H9 (cell line): Measurements from ENCODE around the gene FUCA1. TPM values are rescaled to one million over a fixed set of nuclear protein-coding genes. Genes with fewer than 3 reads are reported as not detected.

ENCODE experiments used
- DNase-seq: peaks from one replicate; pipeline ENCODE4 v3.0.0-alpha.2; 2017
- H2AFZ ChIP-seq: one replicate; pipeline ENCODE4 v1.6.1; 2013; ENCODE audit warnings: mild to moderate bottlenecking, low read length, control low read depth, moderate library complexity
- H2AK5ac ChIP-seq: 2 replicates; pipeline ENCODE4 v1.6.1; 2013; ENCODE audit warnings: low read length, control low read depth, mixed read lengths; ENCODE audit not compliant: insufficient read length
- H2BK120ac ChIP-seq: one replicate; pipeline ENCODE4 v1.6.1; 2013; ENCODE audit warnings: low read depth, mild to moderate bottlenecking, low read length, control low read depth, inconsistent platforms; ENCODE audit not compliant: poor library complexity, severe bottlenecking
- H2BK12ac ChIP-seq: 2 replicates; pipeline ENCODE4 v1.6.1; 2013; ENCODE audit warnings: low read length, control low read depth, mixed read lengths, low read depth; ENCODE audit not compliant: insufficient read length
- H2BK15ac ChIP-seq: 2 replicates; pipeline ENCODE4 v1.6.1; 2013; ENCODE audit warnings: low read depth, low read length, control low read depth
- H2BK20ac ChIP-seq: one replicate; pipeline ENCODE4 v1.6.1; 2013; ENCODE audit warnings: low read depth, mild to moderate bottlenecking, low read length, control low read depth, inconsistent platforms; ENCODE audit not compliant: poor library complexity, severe bottlenecking
- H2BK5ac ChIP-seq: 2 replicates; pipeline ENCODE4 v1.6.1; 2013; ENCODE audit warnings: low read length, control low read depth, mixed read lengths; ENCODE audit not compliant: insufficient read length
- H3K14ac ChIP-seq: 2 replicates; pipeline ENCODE4 v1.6.1; 2013; ENCODE audit warnings: low read length, control low read depth; ENCODE audit not compliant: insufficient read depth
- H3K18ac ChIP-seq: 2 replicates; pipeline ENCODE4 v1.6.1; 2013; ENCODE audit warnings: low read depth, mild to moderate bottlenecking, mixed read lengths, low read length, control low read depth; ENCODE audit not compliant: insufficient read length
- H3K23ac ChIP-seq: 2 replicates; pipeline ENCODE4 v1.6.1; 2013; ENCODE audit warnings: low read length, control low read depth, mixed read lengths, low read depth; ENCODE audit not compliant: insufficient read length
- H3K23me2 ChIP-seq: 2 replicates; pipeline ENCODE4 v1.6.1; 2013; ENCODE audit warnings: low read depth, mild to moderate bottlenecking, mixed read lengths, low read length, control low read depth; ENCODE audit not compliant: insufficient read length, poor library complexity, severe bottlenecking
- H3K27ac ChIP-seq: 2 replicates; pipeline ENCODE4 v1.5.1; 2013; ENCODE audit warnings: low read length, control low read depth, mixed read lengths, low read depth; ENCODE audit not compliant: insufficient read length
- H3K27me3 ChIP-seq: 2 replicates; pipeline ENCODE4 v1.6.1; 2013; ENCODE audit warnings: low read length, control low read depth, inconsistent platforms; ENCODE audit not compliant: insufficient read depth
- H3K4ac ChIP-seq: 2 replicates; pipeline ENCODE4 v1.6.1; 2013; ENCODE audit warnings: low read depth, mild to moderate bottlenecking, control low read depth, inconsistent platforms, low read length, moderate library complexity
- H3K4me1 ChIP-seq: 2 replicates; pipeline ENCODE4 v1.6.1; 2013; ENCODE audit warnings: low read length, control low read depth, inconsistent platforms; ENCODE audit not compliant: insufficient read depth
- H3K4me2 ChIP-seq: 2 replicates; pipeline ENCODE4 v1.6.1; 2013; ENCODE audit warnings: low read length, control low read depth, mixed read lengths; ENCODE audit not compliant: insufficient read length, insufficient read depth
- H3K56ac ChIP-seq: 2 replicates; pipeline ENCODE4 v1.6.1; 2013; ENCODE audit warnings: low read depth, mild to moderate bottlenecking, mixed read lengths, low read length, control low read depth; ENCODE audit not compliant: insufficient read length
- H3K79me1 ChIP-seq: 2 replicates; pipeline ENCODE4 v1.6.1; 2013; ENCODE audit warnings: low read depth, mild to moderate bottlenecking, moderate library complexity, low read length, control low read depth, inconsistent platforms; ENCODE audit not compliant: insufficient read depth, poor library complexity, severe bottlenecking
- H3K79me2 ChIP-seq: 2 replicates; pipeline ENCODE4 v1.6.1; 2013; ENCODE audit warnings: low read length, control low read depth, inconsistent platforms; ENCODE audit not compliant: insufficient read depth
- H3K9ac ChIP-seq: 2 replicates; pipeline ENCODE4 v1.6.1; 2013; ENCODE audit warnings: low read length, control low read depth, mixed read lengths; ENCODE audit not compliant: insufficient read length; ENCODE audit errors: extremely low read depth
- H3K9me3 ChIP-seq: one replicate; pipeline ENCODE4 v1.6.1; 2013; ENCODE audit warnings: low read depth, low read length, inconsistent platforms; ENCODE audit not compliant: control insufficient read depth
- H3T11ph ChIP-seq: one replicate; pipeline ENCODE4 v1.6.1; 2013; ENCODE audit warnings: mild to moderate bottlenecking, low read length, control low read depth, inconsistent platforms
- H4K20me1 ChIP-seq: one replicate; pipeline ENCODE4 v1.6.1; 2013; ENCODE audit not compliant: control insufficient read depth, insufficient read length, insufficient read depth
- H4K5ac ChIP-seq: 2 replicates; pipeline ENCODE4 v1.6.1; 2013; ENCODE audit warnings: low read depth, mild to moderate bottlenecking, mixed read lengths, low read length, control low read depth; ENCODE audit not compliant: insufficient read length
- H4K8ac ChIP-seq: replicated peaks from 2 replicates; pipeline ENCODE4 v1.6.1; 2013; ENCODE audit warnings: low read length, control low read depth, mixed read lengths, low read depth; ENCODE audit not compliant: insufficient read length
- H4K91ac ChIP-seq: 2 replicates; pipeline ENCODE4 v1.6.1; 2013; ENCODE audit warnings: low read depth, mild to moderate bottlenecking, moderate library complexity, mixed read lengths, low read length, control low read depth; ENCODE audit not compliant: insufficient read length
- H3K27ac Mint-ChIP-seq, 3 experiments: 2 replicates in 2 of 3; 3 replicates in 1 of 3; pipeline ENCODE4 v1.8.0; 2020 to 2021; ENCODE audit warnings: mixed read lengths in 3 of 3, mild to moderate bottlenecking in 1 of 3, moderate library complexity in 1 of 3
- H3K27me3 Mint-ChIP-seq: 2 replicates; pipeline ENCODE4 v1.8.0; 2021; ENCODE audit warnings: low read depth, mild to moderate bottlenecking, moderate library complexity, mixed read lengths
- H3K36me3 Mint-ChIP-seq, 3 experiments: 2 replicates in 2 of 3; 3 replicates in 1 of 3; pipeline ENCODE4 v1.8.0; 2020 to 2021; ENCODE audit warnings: low read depth in 3 of 3, mixed read lengths in 3 of 3; ENCODE audit not compliant: insufficient read depth in 1 of 3
- H3K4me1 Mint-ChIP-seq, 2 experiments: 2 replicates each; pipeline ENCODE4 v1.8.0; 2020; ENCODE audit warnings: mixed read lengths in 2 of 2
- H3K4me3 Mint-ChIP-seq, 2 experiments: 2 replicates in 1 of 2; 3 replicates in 1 of 2; pipeline ENCODE4 v1.8.0; 2020 to 2021; ENCODE audit warnings: mild to moderate bottlenecking in 2 of 2, mixed read lengths in 2 of 2, moderate library complexity in 1 of 2
- H3K9me3 Mint-ChIP-seq, 2 experiments: 2 replicates in 1 of 2; 3 replicates in 1 of 2; pipeline ENCODE4 v1.8.0; 2020; ENCODE audit warnings: mild to moderate bottlenecking in 2 of 2, mixed read lengths in 2 of 2, moderate library complexity in 1 of 2
- CTCF ChIP-seq: fragments of 200-600 bp; sonication (generic); conservative IDR thresholded peaks from 3 replicates; pipeline ENCODE4 v1.8.0; 2021; ENCODE audit warnings: antibody characterized with exemption, mild to moderate bottlenecking
- WGBS: extraction: QIAGEN DNeasy Blood & Tissue Kit; methylation state at CpG from one replicate; pipeline ENCODE4 v1.1.7; 2013; ENCODE audit warnings: missing lambda C conversion rate, low lambda C conversion rate, mixed read lengths; ENCODE audit not compliant: insufficient read length; ENCODE audit errors: extremely low coverage; 5-methylcytosine and 5-hydroxymethylcytosine counted together
- total RNA-seq: library from RNA; stranded (reverse); gene quantifications from 2 replicates; pipeline ENCODE4 v1.2.1, GENCODE V29; 2021

The FUCA1 gene
- total RNA-seq, 1 experiment from 2014 or later = 9.1 TPM

- Histone ChIP-seq H2BK5ac (no peak overlapping the region), H3K9me3 (no peaks in the 10 kb centered on the region), H4K20me1 (no peaks in the 10 kb centered on the region), H3K79me2 (no peaks in the 10 kb centered on the region), H2BK15ac (no peak overlapping the region), H3K18ac (no peak overlapping the region), H2AK5ac (no peak overlapping the region), H2AFZ (no peak overlapping the region), H2BK12ac (no peak overlapping the region), H3K14ac (no peak overlapping the region), H4K91ac (no peak overlapping the region), H3K56ac (no peak overlapping the region), H3K27me3 (no peaks in the 10 kb centered on the region), H3K4me2 (no peak overlapping the region), H3T11ph (no peak overlapping the region), H2BK20ac (no peak overlapping the region), H3K4me1 (no peaks in the 10 kb centered on the region), H3K27ac (no peak overlapping the region), H3K79me1 (no peaks in the 10 kb centered on the region), H4K8ac (no peak overlapping the region), H2BK120ac (no peak overlapping the region), H3K23ac (no peak overlapping the region), H3K9ac (no peak overlapping the region), H3K4ac (no peak overlapping the region), H4K5ac (no peak overlapping the region), H3K23me2 (peaks cover 6% of the 10 kb centered on the region)
- H3K9me3 Mint-ChIP-seq = no peaks in the 10 kb centered on the region
- H3K4me1 Mint-ChIP-seq = peaks cover 3 to 4% of the 10 kb centered on the region in 2 experiments; a peak in 3 of 4 replicates
- peaks cover 11% of the 10 kb centered on the region for H3K27me3 Mint-ChIP-seq
- no peak for DNase-seq
- no CpG with 5 or more reads among the region's 2 CpGs for WGBS
- H3K4me3 Mint-ChIP-seq = no peak overlapping the region
- TF ChIP-seq CTCF = no peak
- no peak overlapping the region for H3K27ac Mint-ChIP-seq
- peaks cover 0 to 6% (median 4%) of the 10 kb centered on the region in 3 experiments; a peak in 2 of 7 replicates for H3K36me3 Mint-ChIP-seq
These were observed 63.1 kb downstream of the FUCA1 start for GRCh38 chr1:23805025-23805424.
